HG03378 (cell line): ENCODE results near the gene DUSP6.
"Not testable (repeated sequence)": the region's sequence is repeated elsewhere in the genome, so short reads cannot be mapped to it uniquely, and the experiment has no call there.

ENCODE experiments used
- ATAC-seq: cut with Tn5 transposase; IDR thresholded peaks from one replicate; pipeline ENCODE4 v1.9.1; 2021; ENCODE audit warnings: mild to moderate bottlenecking, moderate library complexity; ENCODE audit not compliant: unreplicated experiment

Gene DUSP6

GRCh38 chr12:89352242-89352491, 134 bp downstream of the DUSP6 start:
- ATAC-seq = no peak

- ATAC-seq = peak; percentile 17
Measured at GRCh38 chr12:89351489-89352241, 636 bp downstream of the DUSP6 start.

- no peak for ATAC-seq
Measured at GRCh38 chr12:89350630-89351488, 1.4 kb downstream of the DUSP6 start.

GRCh38 chr12:89350260-89350629, 2.1 kb downstream of the DUSP6 start:
- ATAC-seq = no peak

GRCh38 chr12:89349814-89350213, 2.5 kb downstream of the DUSP6 start:
- no peak for ATAC-seq

GRCh38 chr12:89348894-89349699, 3.2 kb downstream of the DUSP6 start:
- no peak for ATAC-seq

- no peak for ATAC-seq
Measured at GRCh38 chr12:89347325-89347829, 4.9 kb downstream of the DUSP6 start.

- ATAC-seq = no peak
Measured at GRCh38 chr12:89346741-89347324, 5.5 kb downstream of the DUSP6 start.

- peak; percentile 99 for ATAC-seq
Measured at GRCh38 chr12:89345830-89346740, 6.2 kb downstream of the DUSP6 start.

GRCh38 chr12:89345376-89345775, 6.9 kb downstream of the DUSP6 start:
- ATAC-seq = no peak

- ATAC-seq = no peak
Measured at GRCh38 chr12:89344862-89345202, 7.5 kb downstream of the DUSP6 start.

- no peak for ATAC-seq
Measured at GRCh38 chr12:89344043-89344861, 8.0 kb downstream of the DUSP6 start.

- no peak for ATAC-seq
Measured at GRCh38 chr12:89343127-89343526, 9.2 kb downstream of the DUSP6 start.

GRCh38 chr12:89340861-89341260, 11.4 kb downstream of the DUSP6 start:
- ATAC-seq = no peak

GRCh38 chr12:89339526-89339925, 12.8 kb downstream of the DUSP6 start:
- ATAC-seq = no peak

- not testable (repeated sequence) for ATAC-seq
Measured at GRCh38 chr12:89337136-89337535, 15.2 kb downstream of the DUSP6 start.

- ATAC-seq = no peak
Measured at GRCh38 chr12:89335452-89336244, 16.7 kb downstream of the DUSP6 start.

- no peak for ATAC-seq
Measured at GRCh38 chr12:89334548-89335169, 17.6 kb downstream of the DUSP6 start.
